ENCODE measurements around the gene BBS1.

BBS1 gene

DNA sequence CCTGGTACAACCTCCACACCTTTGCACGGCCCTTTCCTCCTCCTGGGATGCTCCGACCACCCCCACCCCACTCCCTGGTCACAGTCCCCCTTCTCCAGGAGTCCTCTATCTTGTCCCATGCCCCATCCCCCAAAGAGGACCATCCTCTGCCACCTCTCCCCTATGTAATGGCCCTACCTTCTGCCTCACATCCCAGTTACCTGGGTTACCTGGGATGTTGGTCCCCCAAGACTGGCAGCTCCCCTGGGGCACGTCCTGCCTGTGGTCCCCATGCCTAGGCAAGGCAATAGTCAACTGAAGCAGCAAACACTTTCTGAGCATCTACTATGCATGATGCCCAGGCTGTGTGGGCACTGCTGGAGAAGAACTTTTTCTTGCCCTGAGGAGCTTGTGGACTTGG lies 45.0 kb downstream of the BBS1 start:
- no peak for DNase-seq

DNA sequence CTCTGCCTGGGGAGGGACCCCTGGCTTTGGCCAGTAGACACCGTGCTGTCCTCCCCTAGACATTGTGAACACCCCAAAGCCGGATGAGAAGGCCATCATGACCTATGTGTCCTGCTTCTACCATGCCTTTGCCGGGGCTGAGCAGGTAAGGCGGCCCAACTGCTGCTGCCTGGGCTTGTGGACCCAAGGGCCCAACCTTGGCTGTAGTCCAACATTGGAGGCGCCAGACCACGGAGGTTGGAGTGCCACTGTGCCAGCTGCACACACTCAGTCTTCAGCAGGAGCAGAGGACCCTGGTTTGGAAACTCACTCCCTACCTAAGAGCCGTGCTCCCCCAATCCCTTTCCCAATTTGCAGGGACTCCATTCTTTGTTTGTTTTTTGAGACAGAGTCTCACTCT lies 45.7 kb downstream of the BBS1 start:
- DNase-seq = peak; percentile 39

DNA sequence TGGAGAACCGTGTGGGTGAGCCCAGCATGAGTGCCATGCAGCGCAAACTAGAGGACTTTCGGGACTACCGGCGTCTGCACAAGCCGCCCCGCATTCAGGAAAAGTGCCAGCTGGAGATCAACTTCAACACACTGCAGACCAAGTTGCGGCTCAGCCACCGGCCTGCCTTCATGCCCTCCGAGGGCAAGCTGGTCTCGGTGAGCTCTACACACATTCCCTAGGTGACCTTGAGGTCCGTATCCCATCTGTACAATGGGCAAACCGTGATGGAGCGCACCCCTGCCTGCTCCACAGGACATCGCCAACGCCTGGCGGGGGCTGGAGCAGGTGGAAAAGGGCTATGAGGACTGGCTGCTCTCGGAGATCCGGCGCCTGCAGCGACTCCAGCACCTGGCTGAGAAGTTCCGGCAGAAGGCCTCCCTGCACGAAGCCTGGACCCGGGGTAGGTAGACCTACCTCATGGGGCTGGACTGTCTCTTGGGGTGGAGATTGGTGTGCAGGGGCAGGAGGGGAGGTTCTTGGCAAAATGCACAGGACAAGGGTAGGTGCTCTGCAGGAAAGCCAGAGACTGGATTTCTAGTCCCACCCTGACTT lies 47.4 kb downstream of the BBS1 start:
- no peak for DNase-seq

DNA sequence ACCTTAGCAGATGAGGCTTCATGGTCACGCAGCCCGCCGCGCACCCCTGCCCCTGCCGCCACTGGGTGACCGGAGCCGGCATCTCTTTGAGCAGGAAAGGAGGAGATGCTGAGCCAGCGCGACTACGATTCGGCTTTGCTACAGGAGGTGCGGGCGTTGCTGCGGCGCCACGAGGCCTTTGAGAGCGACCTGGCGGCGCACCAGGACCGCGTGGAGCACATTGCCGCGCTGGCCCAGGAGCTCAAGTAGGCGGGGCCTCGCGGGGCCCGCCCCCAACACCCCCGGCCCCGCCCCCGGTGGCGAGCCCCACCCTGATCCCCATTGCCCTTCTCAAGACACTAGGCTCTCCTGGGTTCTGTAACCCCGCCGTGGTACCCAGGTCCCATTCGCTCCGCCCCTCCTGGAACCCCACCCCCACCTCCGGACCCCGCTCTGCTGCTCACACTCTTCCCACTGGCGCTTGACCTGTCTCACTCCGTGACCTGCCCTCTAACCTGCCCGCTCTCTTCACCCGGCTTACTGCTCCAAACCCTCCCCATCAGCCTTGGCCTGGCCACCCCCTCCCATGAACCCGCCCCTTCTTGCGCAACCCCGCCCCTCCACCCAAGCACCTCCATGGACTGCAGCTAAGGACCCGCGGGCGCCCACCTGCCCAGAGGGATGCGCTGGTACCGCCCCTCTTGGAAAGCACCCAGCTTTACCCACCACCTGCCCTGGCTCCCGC lies 48.9 kb downstream of the BBS1 start:
- DNase-seq = no peak

DNA sequence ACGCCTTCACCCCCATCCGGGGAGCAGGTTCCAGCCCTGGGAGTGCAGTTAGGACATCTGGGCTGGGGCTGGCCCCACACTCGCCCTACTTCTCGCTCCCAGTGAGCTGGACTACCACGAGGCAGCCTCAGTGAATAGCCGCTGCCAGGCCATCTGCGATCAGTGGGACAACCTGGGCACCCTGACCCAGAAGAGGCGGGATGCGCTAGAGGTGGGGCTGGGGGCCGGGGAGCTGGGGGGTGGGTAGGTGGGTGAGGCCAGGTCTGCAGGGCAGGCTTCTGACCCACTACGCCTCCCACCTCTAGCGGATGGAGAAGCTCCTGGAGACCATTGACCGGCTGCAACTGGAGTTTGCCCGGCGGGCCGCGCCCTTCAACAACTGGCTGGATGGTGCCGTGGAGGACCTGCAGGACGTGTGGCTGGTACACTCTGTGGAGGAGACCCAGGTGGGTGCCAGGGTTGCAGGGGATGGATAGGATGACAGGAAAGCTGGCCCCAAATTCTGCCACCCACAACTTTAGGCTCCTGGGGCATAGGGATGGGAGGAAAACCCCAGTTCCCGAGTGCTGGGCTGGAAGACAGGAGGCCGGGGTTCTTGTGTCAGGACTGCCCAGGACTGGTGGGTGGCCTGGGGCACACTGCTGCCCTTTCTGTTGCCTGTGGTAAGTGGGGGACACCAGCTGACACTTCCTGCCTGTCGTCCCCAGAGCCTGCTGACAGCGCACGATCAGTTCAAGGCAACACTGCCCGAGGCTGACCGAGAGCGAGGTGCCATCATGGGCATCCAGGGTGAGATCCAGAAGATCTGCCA lies 49.6 kb downstream of the BBS1 start:
- no peak for DNase-seq

DNA sequence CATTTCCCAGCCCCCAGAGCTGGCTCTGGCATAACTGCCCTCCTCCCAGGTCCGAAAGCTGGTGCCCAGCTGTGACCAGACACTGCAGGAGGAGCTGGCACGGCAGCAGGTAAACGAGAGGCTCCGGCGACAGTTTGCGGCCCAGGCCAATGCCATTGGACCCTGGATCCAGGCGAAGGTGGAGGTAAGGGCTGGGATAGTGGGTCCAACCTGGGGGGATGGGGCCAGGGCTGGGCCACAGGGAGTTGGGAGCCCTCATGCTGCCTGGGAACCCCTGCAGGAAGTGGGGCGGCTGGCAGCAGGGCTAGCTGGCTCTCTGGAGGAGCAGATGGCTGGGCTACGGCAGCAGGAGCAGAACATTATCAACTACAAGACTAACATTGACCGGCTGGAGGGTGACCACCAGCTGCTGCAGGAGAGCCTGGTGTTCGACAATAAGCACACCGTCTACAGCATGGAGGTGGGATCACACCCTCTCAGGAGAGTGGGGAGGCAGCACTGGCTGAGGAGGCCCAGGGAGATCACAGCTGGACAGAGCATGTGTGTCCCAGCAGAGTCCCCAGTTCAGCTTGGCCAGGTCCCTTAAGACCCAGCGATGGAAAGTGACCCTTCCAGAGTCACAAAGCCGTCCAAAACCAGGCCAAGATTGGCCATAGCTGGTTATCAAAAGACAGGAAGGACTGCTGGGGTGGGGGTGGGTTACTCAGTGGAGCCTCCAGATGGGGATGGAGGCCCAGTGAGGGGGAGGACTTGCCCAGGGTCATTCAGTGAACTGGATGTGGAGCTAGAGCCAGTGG lies 50.9 kb downstream of the BBS1 start:
- DNase-seq = no peak

DNA sequence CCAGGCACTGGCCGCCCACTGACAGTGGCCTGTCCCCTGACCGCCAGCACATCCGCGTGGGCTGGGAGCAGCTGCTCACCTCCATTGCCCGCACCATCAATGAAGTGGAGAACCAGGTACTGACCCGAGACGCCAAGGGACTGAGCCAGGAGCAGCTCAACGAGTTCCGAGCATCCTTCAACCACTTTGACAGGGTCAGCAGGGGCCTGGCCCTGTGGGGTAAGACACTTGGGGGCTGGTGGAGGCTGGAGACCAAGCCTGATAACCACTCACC lies 51.5 kb downstream of the BBS1 start:
- no peak for DNase-seq

DNA sequence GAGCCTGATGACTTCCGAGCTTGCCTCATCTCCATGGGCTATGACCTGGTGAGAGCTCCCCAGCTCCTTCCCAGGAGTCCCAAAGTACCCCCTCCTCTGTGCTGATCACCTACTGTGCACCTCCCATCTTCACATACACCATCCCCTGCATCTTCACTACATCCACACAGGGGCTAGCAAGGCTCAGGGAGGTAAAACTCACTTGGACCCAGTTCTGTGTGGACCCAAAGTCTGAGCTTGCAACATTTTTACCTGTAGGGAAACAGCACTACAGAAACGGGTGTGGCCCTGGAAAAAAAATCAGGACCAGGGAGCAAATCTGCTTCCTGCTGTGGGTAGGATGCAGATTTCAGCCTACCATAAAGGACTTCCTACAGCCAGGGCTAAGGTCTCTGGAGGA lies 51.8 kb downstream of the BBS1 start:
- DNase-seq = no peak

DNA sequence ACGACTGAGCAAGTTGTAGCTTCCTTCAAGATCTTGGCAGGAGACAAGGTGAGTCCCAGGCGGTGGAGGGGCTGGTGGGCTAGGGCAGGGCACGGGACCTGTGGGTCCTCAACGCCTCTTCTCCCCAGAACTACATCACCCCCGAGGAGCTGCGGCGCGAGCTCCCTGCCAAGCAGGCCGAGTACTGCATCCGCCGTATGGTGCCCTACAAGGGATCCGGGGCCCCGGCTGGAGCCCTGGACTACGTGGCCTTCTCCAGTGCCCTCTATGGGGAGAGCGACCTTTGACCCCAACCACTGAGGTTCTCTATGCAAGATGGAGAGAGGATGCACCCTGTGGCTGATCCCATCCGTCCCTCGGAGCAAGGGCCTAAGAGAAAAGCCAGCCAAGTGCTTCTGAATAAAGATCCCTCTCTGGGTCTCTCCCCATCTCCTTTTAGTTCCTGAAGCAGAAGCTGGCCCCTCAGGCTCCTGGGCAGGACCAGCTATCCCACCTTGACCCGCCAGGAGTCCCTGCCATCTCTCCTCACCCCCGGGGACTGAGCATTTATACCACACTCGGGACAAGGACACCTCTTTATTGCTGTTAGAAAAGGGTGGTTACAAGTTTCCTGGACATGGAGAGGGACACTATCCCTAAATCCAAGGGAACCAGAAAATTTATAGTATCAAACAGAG lies 52.6 kb downstream of the BBS1 start:
- DNase-seq = no peak

DNA sequence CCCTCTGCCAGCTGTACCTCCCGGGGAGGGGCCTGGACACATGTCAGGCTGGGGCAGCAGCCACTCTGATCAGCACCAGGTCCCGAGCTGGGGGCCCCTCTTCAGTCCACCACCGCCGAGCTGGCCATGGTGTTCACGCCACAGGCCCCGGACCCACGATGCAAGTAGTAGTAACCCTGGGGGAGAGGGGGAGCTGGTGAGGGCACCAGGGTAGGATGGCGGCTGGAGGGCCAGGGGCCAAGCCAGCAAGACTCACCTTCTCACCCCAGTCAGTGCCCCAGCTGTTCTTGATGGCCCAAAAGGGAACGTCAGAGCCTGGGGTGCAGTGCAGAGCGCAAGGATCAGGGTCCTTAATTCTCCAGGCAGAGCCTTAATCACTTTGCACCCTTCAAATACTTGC lies 53.4 kb downstream of the BBS1 start:
- no peak for DNase-seq

DNA sequence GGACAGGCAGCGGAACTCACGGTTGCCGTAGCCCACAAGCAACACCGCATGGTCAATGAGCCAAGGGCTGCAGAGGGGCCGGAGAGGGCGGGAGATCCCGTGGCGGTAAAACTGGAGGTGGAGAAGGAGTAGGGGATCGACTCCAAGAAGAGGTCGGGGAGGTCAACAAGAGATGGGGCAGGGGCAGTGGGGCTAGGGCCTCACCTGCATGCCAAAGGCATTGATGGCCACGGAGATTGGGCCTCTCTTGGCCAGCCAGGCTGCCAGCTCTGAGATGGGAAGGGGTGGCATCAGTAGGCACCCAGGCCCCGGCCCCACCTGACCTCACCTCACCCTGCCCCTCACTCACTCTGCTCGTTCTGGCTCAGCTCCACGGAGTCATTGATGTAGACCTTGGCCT lies 54.1 kb downstream of the BBS1 start:
- no peak for DNase-seq

DNA sequence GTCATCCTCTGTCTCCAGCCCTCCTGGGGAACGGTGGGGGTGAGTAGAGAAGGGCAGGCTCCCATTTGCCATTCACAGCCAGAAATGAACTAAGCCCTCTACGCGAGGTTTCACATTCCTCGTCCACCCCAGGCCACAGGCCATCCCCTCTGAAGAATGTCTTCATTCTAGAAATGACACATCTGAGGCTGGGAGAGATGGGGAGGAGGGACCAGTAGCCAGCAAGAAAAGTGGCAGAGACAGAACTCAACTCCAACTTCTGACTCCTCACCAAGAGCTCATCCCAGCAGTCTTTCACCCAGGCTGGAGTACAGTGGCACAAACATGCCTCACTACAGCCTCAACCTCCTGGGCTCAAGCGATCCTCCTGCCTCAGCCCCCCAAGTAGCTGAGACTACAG lies 54.5 kb downstream of the BBS1 start:
- DNase-seq = no peak

DNA sequence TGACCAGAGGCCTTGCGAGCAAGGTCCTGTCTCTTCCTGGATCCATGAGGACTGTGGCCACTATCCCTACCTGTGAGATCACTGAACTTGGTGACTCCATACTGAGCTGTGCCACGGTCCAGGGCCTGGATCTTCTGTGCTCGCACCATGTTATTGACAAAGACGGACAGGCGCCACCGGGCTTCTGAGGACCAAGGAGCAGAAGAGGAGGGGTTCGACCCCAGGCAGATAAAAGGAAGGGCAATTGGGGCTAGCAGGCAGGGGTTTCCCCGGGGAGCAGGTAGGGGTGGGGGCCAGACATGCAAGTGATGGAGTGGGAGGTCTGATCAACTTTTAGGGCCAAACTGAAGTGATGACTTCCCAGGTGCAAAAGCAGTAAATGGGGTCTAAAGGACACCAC lies 55.8 kb downstream of the BBS1 start:
- DNase-seq = no peak

DNA sequence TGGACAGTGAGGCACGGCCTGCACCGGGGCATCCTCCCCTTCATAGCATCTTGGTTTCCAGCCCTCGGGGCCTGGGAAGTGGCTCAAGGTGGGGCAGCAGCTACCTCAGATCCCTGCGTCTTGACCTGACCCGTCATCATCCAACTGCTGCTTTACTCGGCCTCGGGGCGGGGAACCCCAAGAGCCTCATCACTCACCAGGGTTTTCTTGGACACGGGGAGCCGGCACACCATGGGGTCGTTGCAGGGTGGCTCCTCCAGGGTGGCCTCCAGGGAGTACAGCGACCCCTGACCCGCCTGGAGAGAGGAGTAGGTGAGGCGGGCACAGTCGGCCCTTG lies 57.3 kb downstream of the BBS1 start:
- no peak for DNase-seq

DNA sequence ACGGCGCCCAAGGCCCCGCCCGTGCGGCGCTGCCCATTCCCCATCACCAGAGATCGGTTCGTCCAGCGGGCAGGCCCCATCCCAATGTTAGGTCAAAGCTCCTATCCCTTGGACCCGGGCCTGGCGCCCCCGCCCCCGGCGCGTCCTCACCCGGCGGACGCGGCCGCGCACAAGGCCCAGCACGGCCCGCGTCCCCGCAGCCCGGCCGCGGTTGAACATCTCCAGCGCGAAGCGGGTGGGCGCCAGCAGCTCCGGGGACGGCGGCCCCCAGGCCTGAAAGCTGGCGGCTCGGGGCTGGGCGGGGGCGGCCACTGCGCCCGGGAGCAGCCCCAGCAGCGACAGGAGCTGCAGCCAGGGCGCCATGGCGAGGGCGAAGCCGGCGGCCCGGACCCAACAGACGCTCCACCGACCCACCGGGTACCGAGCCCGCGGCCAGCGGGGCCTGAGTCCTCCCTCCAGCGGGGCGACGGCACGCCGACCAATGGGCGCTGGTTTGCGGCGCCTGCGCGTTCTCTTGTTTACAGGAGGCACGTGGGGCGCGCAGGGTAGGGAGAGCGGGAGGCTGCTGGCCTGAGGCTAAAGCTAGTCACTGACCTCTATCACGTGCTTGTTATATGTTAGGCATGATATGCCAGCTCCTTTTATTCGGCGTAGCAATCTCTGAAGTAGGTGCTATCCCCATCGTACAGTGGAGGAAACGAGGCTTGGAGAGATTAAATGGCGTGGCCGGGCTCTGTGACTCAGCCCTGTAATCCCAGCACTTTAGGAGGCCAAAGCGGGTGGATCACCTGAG lies 57.9 kb downstream of the BBS1 start, which contains the start of gene CTSF:
CTSF (minus strand) TSS at position 483 of the 793 bp plus-strand sequence; CDS start at position 363, 120 bp downstream.
- peak; percentile 71 for DNase-seq

DNA sequence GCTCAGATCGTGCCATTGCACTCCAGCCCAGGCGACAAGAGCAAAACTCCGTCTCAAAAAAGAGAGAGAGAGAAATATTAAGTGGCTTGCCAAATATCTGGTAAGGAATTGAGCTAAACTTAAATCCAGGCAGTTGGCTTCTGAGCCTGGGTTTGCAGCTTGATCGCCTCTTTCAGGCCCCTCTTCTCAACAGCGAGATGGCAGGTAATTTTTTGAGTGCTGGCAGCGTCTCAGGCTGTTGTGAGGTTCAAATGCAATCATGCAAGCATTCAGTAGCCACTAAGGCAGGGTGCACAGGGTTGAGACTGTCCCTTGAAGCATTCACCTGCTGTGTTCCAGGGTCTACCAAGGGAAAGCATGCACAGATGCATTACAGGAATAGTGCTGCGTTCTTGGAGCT lies 58.6 kb downstream of the BBS1 start:
- DNase-seq = no peak

DNA sequence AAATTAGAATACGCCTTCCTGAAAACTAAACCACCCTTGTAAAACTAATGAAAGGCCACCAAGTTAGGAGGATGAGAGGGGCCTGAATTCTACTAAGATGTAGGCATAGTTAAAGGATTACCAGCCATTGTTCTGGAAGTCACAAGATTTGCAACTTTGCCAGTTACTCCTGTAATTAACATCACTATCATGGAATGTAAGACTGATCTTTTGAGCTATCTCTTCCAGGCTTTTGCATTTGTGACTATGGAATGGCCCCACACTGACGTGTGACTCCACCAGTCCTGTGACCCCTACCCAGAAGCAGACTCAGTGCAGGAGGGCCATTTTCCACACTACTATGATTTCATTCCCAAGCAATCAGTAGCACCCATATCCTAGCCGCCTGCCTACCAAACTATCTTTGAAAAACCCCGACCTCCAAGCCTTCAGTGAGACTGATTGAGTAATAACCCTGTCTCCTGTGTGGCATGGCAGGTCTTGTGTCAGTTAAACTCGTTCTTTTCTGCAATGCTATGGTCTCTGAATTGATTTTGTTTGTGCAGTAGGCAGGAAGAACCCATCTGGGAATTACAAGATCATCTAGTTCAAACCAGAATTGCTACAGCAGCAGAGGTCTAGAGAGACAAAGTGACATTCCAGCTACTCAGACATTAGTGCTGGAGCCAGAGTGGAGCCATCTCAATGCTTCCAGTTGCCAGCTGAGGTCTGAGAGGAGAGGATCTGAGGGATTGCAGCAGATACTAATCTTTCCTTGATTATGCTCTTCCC lies 59.8 kb downstream of the BBS1 start:
- DNase-seq = no peak

DNA sequence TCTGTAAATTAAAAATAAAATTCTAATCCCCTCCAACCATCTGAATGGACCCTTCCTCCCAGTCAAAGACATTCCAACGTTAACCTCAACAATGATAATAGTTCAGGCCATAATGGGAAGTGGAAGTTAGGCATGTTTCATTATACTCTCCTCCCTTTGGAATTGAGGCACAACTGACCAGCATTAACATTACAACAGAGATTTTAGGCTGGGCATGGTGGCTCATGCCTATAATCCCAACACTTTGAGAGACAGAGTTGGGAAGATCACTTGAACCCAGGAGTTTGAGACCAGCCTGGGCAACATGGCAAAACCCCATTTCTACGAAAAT lies 60.4 kb downstream of the BBS1 start:
- DNase-seq = no peak

DNA sequence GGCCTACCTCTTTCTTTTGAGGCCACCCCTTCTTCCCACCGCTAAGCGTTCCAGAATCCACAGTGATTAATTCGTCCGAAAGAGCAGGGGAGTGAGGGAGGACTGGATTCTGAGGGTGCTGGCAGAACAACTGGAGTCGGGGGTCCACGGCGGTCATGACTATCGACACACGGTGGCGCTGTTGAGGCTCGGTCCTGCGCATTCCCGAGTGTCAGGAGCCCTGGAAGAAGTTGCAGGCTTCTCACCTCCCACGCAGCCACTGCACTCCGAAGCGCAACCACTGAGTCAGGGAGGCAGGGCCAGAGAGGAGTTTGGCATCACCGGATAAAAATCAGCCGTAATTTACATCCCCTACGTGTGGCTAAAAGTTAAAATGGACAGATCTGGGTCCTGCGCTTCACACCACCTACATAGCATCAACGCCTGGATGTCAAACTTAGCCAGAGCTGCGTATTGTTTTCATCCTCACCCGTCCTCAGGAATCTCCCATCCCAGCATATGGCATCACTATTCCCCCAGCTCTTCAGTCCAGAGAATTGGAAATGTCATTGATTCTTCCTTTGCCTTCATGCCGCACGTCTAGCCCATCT lies 68.7 kb downstream of the BBS1 start:
- peak; percentile 54 for DNase-seq

DNA sequence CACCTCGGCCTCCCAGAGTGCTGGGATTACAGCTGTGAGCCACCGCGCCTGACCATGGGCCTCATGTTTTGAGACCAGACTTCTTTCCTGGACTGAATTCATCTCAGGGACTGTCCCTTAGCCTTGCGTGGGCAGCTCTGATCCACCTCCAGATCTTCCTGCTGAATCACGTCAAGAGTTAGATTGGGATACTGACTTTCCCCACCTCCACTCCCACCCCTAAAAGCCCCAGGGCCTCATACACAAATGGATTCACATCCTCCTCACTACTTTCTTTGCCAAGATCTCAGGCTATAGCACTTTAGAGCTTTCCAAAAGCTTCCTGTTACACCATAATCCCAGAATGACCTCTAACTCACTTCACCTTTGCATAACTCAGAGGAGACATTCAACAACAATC lies 70.4 kb downstream of the BBS1 start:
- DNase-seq = no peak

DNA sequence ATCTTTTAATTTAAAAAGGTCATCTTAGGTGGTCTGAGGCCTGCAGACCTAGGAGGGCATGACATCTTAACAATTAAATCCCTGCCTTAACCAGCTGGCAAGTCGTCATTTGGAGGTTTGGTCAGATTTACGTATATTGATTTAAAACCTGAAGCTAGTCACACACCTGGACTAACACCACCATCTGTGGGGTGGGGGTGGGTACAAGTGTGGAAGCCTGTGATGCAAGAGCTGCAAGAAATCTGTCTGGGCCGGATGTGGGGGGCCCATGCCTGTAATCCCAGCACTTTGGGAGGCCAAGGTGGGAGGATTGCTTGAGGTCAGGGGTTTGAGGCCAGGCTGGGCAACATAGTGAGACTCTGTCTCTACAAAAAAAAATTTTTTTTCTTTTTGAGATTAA lies 70.8 kb downstream of the BBS1 start:
- DNase-seq = no peak

Data from NCI-H345 (cell line).